HEK293 (cell line): ENCODE results near the gene LIMK1.

ENCODE experiments used
- CTCF ChIA-PET: fragments of 350-600 bp; formaldehyde crosslinking; extraction: SDS; loops from one replicate; lab custom pipeline; 2021; ENCODE audit warnings: antibody characterized with exemption; lab: Yijun Ruan, JAX
- POLR2A ChIA-PET: fragments of 300-600 bp; formaldehyde crosslinking; extraction: SDS; loops from one replicate; lab custom pipeline; 2020; ENCODE audit warnings: antibody characterized with exemption, inconsistent platforms; lab: Yijun Ruan, JAX
- H3K27ac ChIP-seq: fragments of 200-500 bp; sonication (Bioruptor generic); 2 replicates; pipeline ENCODE4 v1.5.1; 2014; ENCODE audit warnings: low read depth, low read length, control low read depth, inconsistent platforms; ENCODE audit errors: extremely low read depth
- H3K36me3 ChIP-seq, 2 experiments: fragments of 200-500 bp in 1 of 2; sonication (Bioruptor generic) in 1 of 2; 1 replicate in 1 of 2; 2 replicates in 1 of 2; pipeline ENCODE4 v1.5.1; 2014 to 2017; ENCODE audit warnings: inconsistent platforms in 2 of 2, low read length in 2 of 2; ENCODE audit not compliant: control insufficient read depth in 2 of 2, insufficient read depth in 1 of 2
- H3K4me1 ChIP-seq: fragments of 200-500 bp; sonication (Bioruptor generic); 2 replicates; pipeline ENCODE4 v1.5.1; 2014; ENCODE audit warnings: mild to moderate bottlenecking, low read length, inconsistent platforms; ENCODE audit not compliant: control insufficient read depth, insufficient read depth
- H3K4me3 ChIP-seq: 2 replicates; pipeline ENCODE4 v1.5.1; 2011; ENCODE audit warnings: low read depth, mild to moderate bottlenecking, control low read depth, low read length, moderate library complexity
- H3K9me3 ChIP-seq: fragments of 200-500 bp; sonication (Bioruptor generic); 2 replicates; pipeline ENCODE4 v1.5.1; 2014; ENCODE audit warnings: low read depth, low read length, inconsistent platforms; ENCODE audit not compliant: control insufficient read depth, insufficient read depth
- BCL6B ChIP-seq: fragments of 450-650 bp; formaldehyde crosslinking; IDR thresholded peaks from 2 replicates; pipeline ENCODE4 v1.5.1; 2017; ENCODE audit warnings: missing biosample characterization, missing genetic modification characterization
- GLIS2 ChIP-seq: fragments of 450-650 bp; formaldehyde crosslinking; IDR thresholded peaks from 2 replicates; pipeline ENCODE4 v1.5.1; 2016; ENCODE audit warnings: missing biosample characterization, missing genetic modification characterization
- RBAK ChIP-seq: fragments of 450-650 bp; formaldehyde crosslinking; IDR thresholded peaks from 2 replicates; pipeline ENCODE4 v1.5.1; 2016; ENCODE audit warnings: missing biosample characterization, missing genetic modification characterization
- REPIN1 ChIP-seq: fragments of 450-650 bp; formaldehyde crosslinking; IDR thresholded peaks from 2 replicates; pipeline ENCODE4 v1.5.1; 2017; ENCODE audit warnings: missing biosample characterization, missing genetic modification characterization, low read depth
- SALL2 ChIP-seq: fragments of 450-650 bp; formaldehyde crosslinking; IDR thresholded peaks from 2 replicates; pipeline ENCODE4 v1.5.0; 2017; ENCODE audit warnings: missing biosample characterization, mild to moderate bottlenecking, missing genetic modification characterization, borderline replicate concordance
- YY1 ChIP-seq: fragments of 450-650 bp; formaldehyde crosslinking; IDR thresholded peaks from 2 replicates; pipeline ENCODE4 v1.5.1; 2018; ENCODE audit warnings: missing biosample characterization, missing genetic modification characterization
- ZNF148 ChIP-seq: fragments of 450-650 bp; formaldehyde crosslinking; IDR thresholded peaks from 2 replicates; pipeline ENCODE4 v1.5.0; 2017; ENCODE audit warnings: missing biosample characterization, missing genetic modification characterization, borderline replicate concordance
- ZNF174 ChIP-seq: fragments of 450-650 bp; formaldehyde crosslinking; IDR thresholded peaks from 2 replicates; pipeline ENCODE4 v1.5.0; 2017; ENCODE audit warnings: missing biosample characterization, mild to moderate bottlenecking, missing genetic modification characterization
- ZNF175 ChIP-seq: fragments of 450-650 bp; formaldehyde crosslinking; IDR thresholded peaks from 2 replicates; pipeline ENCODE4 v1.5.1; 2016; ENCODE audit warnings: missing biosample characterization, missing genetic modification characterization
- ZNF214 ChIP-seq: fragments of 450-650 bp; formaldehyde crosslinking; IDR thresholded peaks from 2 replicates; pipeline ENCODE4 v1.5.1; 2017; ENCODE audit warnings: missing biosample characterization, mild to moderate bottlenecking, missing genetic modification characterization, borderline replicate concordance
- ZNF266 ChIP-seq: fragments of 450-650 bp; formaldehyde crosslinking; IDR thresholded peaks from 2 replicates; pipeline ENCODE4 v1.5.1; 2016; ENCODE audit warnings: missing biosample characterization, missing genetic modification characterization, low read depth
- ZNF473 ChIP-seq: fragments of 450-650 bp; formaldehyde crosslinking; IDR thresholded peaks from 2 replicates; pipeline ENCODE4 v1.5.1; 2017; ENCODE audit warnings: missing biosample characterization, missing genetic modification characterization
- ZNF513 ChIP-seq: fragments of 450-650 bp; IDR thresholded peaks from 2 replicates; pipeline ENCODE4 v1.5.1; 2018; ENCODE audit warnings: missing biosample characterization, missing genetic modification characterization
- ZNF600 ChIP-seq: fragments of 450-650 bp; formaldehyde crosslinking; IDR thresholded peaks from 2 replicates; pipeline ENCODE4 v1.5.1; 2016; ENCODE audit warnings: missing biosample characterization, missing genetic modification characterization
- ZNF776 ChIP-seq: fragments of 450-650 bp; formaldehyde crosslinking; IDR thresholded peaks from 2 replicates; pipeline ENCODE4 v1.5.0; 2017; ENCODE audit warnings: missing biosample characterization, missing genetic modification characterization, borderline replicate concordance
- TF ChIP-seq, protein P1 (sequence below): fragments of 450-650 bp; formaldehyde crosslinking; IDR thresholded peaks from 2 replicates; pipeline ENCODE4 v1.5.1; 2016; ENCODE audit warnings: missing biosample characterization, missing genetic modification characterization
- TF ChIP-seq, protein P2 (sequence below): fragments of 450-650 bp; formaldehyde crosslinking; IDR thresholded peaks from 2 replicates; pipeline ENCODE4 v1.5.1; 2016; ENCODE audit warnings: missing biosample characterization, missing genetic modification characterization, low read depth
- TF ChIP-seq, protein P3 (sequence below): fragments of 450-650 bp; formaldehyde crosslinking; IDR thresholded peaks from 2 replicates; pipeline ENCODE4 v1.5.1; 2016; ENCODE audit warnings: missing biosample characterization, missing genetic modification characterization

LIMK1 gene

DNA sequence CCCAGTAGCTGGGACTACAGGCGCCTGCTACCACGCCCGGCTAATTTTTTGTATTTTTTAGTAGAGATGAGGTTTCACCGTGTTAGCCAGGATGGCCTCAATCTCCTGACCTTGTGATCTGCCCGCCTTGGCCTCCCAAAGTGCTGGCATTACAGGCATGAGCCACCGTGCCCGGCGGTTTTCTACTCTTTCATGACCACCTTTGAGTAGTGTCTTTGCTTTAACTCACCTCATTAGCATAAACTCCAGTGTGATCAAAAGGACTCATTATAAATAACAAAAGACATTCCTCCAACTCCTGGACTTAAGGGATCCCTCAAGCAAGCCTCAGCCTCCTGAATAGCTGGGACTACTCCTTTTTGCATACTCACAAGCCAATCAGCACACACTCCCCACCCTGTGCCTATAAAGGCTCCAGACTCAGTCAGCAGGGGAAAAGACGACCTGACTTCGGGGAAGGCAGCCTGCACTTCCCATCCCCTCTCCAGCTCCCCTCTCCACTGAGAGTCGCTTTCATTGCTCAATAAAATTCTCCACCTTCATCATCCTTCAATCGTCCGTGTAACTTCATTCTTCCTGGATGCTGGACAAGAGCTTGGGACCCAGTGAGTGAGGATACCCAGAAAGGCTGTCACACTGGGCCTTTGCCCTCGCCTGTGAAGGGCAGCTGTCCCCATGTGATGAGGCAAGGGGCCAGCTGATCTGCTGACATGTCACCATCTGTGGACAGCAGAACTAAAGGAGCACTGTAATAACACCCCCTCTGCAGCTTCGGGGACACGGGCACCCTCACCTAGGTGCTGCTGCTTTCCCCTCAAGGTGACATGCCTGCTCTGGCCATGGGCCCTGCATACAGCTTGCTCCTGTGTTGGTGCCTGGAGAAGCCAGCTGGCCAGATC, 55.6 kb downstream of the LIMK1 start (continued):
- TF ChIP-seq, protein P1, sequence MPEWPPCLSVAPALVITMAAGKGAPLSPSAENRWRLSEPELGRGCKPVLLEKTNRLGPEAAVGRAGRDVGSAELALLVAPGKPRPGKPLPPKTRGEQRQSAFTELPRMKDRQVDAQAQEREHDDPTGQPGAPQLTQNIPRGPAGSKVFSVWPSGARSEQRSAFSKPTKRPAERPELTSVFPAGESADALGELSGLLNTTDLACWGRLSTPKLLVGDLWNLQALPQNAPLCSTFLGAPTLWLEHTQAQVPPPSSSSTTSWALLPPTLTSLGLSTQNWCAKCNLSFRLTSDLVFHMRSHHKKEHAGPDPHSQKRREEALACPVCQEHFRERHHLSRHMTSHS = no peak
- TF ChIP-seq ZNF776 (tag by site-specific recombination) = no peak

GRCh38 chr7:74141705-74142104, 58.1 kb downstream of the LIMK1 start:
- no peak overlapping the region for H3K4me3 ChIP-seq
- CTCF ChIA-PET = interaction anchor here (1.5 kb wide), 1 partner anchor 12 kb away, joined by 3 read pairs; no protein-coding TSS in a partner anchor
- POLR2A ChIA-PET = no interaction called here
- no peak for TF ChIP-seq RBAK
- TF ChIP-seq ZNF473 (tag by site-specific recombination) = no peak
- TF ChIP-seq GLIS2 (tag by site-specific recombination) = no peak
- TF ChIP-seq REPIN1 (tag by site-specific recombination) = no peak
- TF ChIP-seq ZNF174 = no peak
- TF ChIP-seq SALL2 (tag by site-specific recombination) = no peak
- no peak for TF ChIP-seq ZNF175
- TF ChIP-seq, all 188 proteins: peak for 0
- no peaks in the 10 kb centered on the region for H3K36me3 ChIP-seq
- H3K27ac ChIP-seq = no peak overlapping the region
- no peaks in the 10 kb centered on the region for H3K9me3 ChIP-seq
- no peaks in the 10 kb centered on the region for H3K4me1 ChIP-seq

GRCh38 chr7:74143383-74143782, 59.8 kb downstream of the LIMK1 start:
- Histone ChIP-seq H3K4me1 (no peaks in the 10 kb centered on the region), H3K27ac (no peak overlapping the region), H3K9me3 (no peaks in the 10 kb centered on the region), H3K4me3 (no peak overlapping the region), H3K36me3 (no peaks in the 10 kb centered on the region)
- CTCF ChIA-PET = interaction anchor here (0.6 to 1.4 kb wide), 2 partner anchors 40 to 118 kb away, joined by 3 to 5 read pairs; no protein-coding TSS in a partner anchor
- POLR2A ChIA-PET = no interaction called here
- TF ChIP-seq YY1 = no peak

DNA sequence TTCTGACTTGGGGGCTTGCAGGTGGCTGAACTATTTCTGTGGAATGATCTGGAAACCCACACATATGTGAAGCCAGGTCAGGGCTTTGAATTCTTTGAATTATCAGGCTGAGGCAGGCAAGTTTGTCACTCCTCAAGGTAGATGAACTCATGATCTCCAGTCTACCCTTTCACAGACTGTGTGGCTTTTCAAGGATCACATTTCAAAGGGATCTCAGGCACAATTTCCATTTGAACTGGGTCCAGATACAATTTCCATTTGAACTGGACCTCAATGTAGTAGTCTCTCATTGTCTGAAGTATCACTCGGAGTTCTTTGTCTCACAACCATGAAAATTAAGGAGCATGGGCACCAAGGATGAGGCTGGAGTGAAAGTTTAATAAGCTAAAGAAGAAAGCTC, 64.9 kb downstream of the LIMK1 start:
- no peaks in the 10 kb centered on the region for H3K9me3 ChIP-seq
- POLR2A ChIA-PET = no interaction called here
- TF ChIP-seq ZNF266 (no peak), BCL6B (tag by site-specific recombination) (no peak), ZNF513 (tag by site-specific recombination) (no peak), ZNF214 (tag by site-specific recombination) (no peak), ZNF148 (tag by site-specific recombination) (no peak), ZNF600 (tag by site-specific recombination) (no peak)
- TF ChIP-seq, protein P2, sequence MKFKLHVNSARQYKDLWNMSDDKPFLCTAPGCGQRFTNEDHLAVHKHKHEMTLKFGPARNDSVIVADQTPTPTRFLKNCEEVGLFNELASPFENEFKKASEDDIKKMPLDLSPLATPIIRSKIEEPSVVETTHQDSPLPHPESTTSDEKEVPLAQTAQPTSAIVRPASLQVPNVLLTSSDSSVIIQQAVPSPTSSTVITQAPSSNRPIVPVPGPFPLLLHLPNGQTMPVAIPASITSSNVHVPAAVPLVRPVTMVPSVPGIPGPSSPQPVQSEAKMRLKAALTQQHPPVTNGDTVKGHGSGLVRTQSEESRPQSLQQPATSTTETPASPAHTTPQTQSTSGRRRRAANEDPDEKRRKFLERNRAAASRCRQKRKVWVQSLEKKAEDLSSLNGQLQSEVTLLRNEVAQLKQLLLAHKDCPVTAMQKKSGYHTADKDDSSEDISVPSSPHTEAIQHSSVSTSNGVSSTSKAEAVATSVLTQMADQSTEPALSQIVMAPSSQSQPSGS = no peak
- TF ChIP-seq, protein P3, sequence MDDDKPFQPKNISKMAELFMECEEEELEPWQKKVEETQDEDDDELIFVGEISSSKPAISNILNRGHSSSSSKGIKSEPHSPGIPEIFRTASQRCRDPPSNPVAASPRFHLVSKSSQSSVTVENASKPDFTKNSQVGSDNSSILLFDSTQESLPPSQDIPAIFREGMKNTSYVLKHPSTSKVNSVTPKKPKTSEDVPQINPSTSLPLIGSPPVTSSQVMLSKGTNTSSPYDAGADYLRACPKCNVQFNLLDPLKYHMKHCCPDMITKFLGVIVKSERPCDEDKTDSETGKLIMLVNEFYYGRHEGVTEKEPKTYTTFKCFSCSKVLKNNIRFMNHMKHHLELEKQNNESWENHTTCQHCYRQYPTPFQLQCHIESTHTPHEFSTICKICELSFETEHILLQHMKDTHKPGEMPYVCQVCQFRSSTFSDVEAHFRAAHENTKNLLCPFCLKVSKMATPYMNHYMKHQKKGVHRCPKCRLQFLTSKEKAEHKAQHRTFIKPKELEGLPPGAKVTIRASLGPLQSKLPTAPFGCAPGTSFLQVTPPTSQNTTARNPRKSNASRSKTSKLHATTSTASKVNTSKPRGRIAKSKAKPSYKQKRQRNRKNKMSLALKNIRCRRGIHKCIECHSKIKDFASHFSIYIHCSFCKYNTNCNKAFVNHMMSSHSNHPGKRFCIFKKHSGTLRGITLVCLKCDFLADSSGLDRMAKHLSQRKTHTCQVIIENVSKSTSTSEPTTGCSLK (tag by site-specific recombination) = no peak

More for the DNA sequence above, 64.9 kb downstream of the LIMK1 start:
- H3K4me3 ChIP-seq = no peak overlapping the region
- CTCF ChIA-PET = interaction anchor here (0.6 to 0.7 kb wide), 3 partner anchors 16 to 436 kb away, joined by 3 to 4 read pairs (median 4); no protein-coding TSS in a partner anchor
- no peaks in the 10 kb centered on the region for H3K36me3 ChIP-seq
- no peak overlapping the region for H3K27ac ChIP-seq
- no peaks in the 10 kb centered on the region for H3K4me1 ChIP-seq
